ENCODE data around the gene ATG16L2. TPM values are rescaled to one million over a fixed set of nuclear protein-coding genes. Genes with fewer than 3 reads are reported as not detected.

The ATG16L2 gene
- total RNA-seq, 1 donor from 2014 or later = 38.0 TPM

DNA sequence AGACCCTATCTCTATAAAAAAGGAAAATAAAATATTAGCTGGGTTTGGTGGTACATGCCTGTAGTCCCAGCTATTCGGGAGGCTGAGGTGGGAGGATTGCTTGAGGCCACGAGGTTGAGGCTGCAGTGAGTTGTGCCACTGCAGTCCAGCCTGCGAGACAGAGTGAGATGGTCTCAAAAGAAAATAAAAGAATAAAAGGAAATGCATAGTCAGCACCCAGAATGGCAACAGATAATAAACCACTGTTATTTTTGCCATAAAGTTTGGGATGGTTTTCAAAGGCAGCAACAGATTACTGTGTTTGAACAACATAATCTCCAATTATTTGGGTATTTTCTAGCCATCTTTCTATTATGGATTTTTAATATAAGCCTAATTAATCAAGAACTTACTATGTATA is 61.9 kb downstream of the ATG16L2 start:
- no peak for DNase-seq (ENCODE audit: low spot score)

Other genes with a start within 250 kb of the ATG16L2 start
- gene PDE2A, start 140.0 kb upstream of the ATG16L2 start, total RNA-seq (ENCODE audit: insufficient read depth, low replicate concordance) = 13.5 TPM
- 115 TPM for gene ARAP1, start 62.0 kb upstream of the ATG16L2 start, total RNA-seq (ENCODE audit: insufficient read depth, low replicate concordance)
- gene STARD10, start 20.4 kb upstream of the ATG16L2 start, total RNA-seq (ENCODE audit: insufficient read depth, low replicate concordance) = 56.1 TPM

All from umbilical cord (tissue), 2 donors.